ENCODE results near the gene CCDC6.
A peak's percentile ranks its signal among the peaks of the same experiment; 100 is the strongest.

CCDC6 gene

GRCh38 chr10:59873896-59874295, 32.5 kb downstream of the CCDC6 start:
- TF ChIP-seq CTCF (IDR thresholded peaks at IDR 0.05; ENCODE audit: low read depth, low read length) = no peak
- no peak overlapping the region for H3K4me3 ChIP-seq (ENCODE audit: low read depth, low read length)

GRCh38 chr10:59872892-59873463, 33.4 kb downstream of the CCDC6 start:
- peak overlapping the region; percentile 19; the same call in 1 of the 2 replicates for H3K4me3 ChIP-seq (ENCODE audit: low read depth, low read length)
- no peak for TF ChIP-seq CTCF (IDR thresholded peaks at IDR 0.05; ENCODE audit: low read depth, low read length)

GRCh38 chr10:59870152-59870551, 36.2 kb downstream of the CCDC6 start:
- TF ChIP-seq CTCF (IDR thresholded peaks at IDR 0.05; ENCODE audit: low read depth, low read length) = no peak

GRCh38 chr10:59869594-59869940, 36.8 kb downstream of the CCDC6 start:
- no peak overlapping the region for H3K4me3 ChIP-seq (ENCODE audit: low read depth, low read length)
- TF ChIP-seq CTCF (IDR thresholded peaks at IDR 0.05; ENCODE audit: low read depth, low read length) = no peak

More at GRCh38 chr10:59870152-59870551, 36.2 kb downstream of the CCDC6 start:
- no peak overlapping the region for H3K4me3 ChIP-seq (ENCODE audit: low read depth, low read length)

- no peak for TF ChIP-seq CTCF (IDR thresholded peaks at IDR 0.05; ENCODE audit: low read depth, low read length)
- H3K4me3 ChIP-seq (ENCODE audit: low read depth, low read length) = no peak overlapping the region
Measured at GRCh38 chr10:59868696-59869593, 37.4 kb downstream of the CCDC6 start.

- no peak for TF ChIP-seq CTCF (IDR thresholded peaks at IDR 0.05; ENCODE audit: low read depth, low read length)
Measured at GRCh38 chr10:59867590-59867989, 38.8 kb downstream of the CCDC6 start.

GRCh38 chr10:59865101-59865500, 41.3 kb downstream of the CCDC6 start:
- no peak overlapping the region for H3K4me3 ChIP-seq (ENCODE audit: low read depth, low read length)
- TF ChIP-seq CTCF (IDR thresholded peaks at IDR 0.05; ENCODE audit: low read depth, low read length) = no peak

More at GRCh38 chr10:59867590-59867989, 38.8 kb downstream of the CCDC6 start:
- no peak overlapping the region for H3K4me3 ChIP-seq (ENCODE audit: low read depth, low read length)
